DOHH2 (cell line): ENCODE results near the gene OTULINL.

Experiments
- H3F3A ChIP-seq: fragments of 200-600 bp; sonication (generic), shearing (Covaris generic); 2 replicates; pipeline ENCODE4 v1.6.0; 2016; ENCODE audit warnings: antibody characterized with exemption, mild to moderate bottlenecking; ENCODE audit not compliant: control insufficient read depth, insufficient read depth
- H3K27ac ChIP-seq: fragments of 200-600 bp; sonication (generic); 2 replicates; pipeline ENCODE4 v1.5.1; 2014; ENCODE audit warnings: low read depth, mild to moderate bottlenecking, low read length, moderate library complexity
- H3K27me3 ChIP-seq: fragments of 200-600 bp; sonication (generic); 2 replicates; pipeline ENCODE4 v1.6.1; 2014; ENCODE audit warnings: mild to moderate bottlenecking, low read length, mixed read lengths; ENCODE audit not compliant: control insufficient read depth
- H3K36me3 ChIP-seq: fragments of 200-600 bp; sonication (generic); 2 replicates; pipeline ENCODE4 v1.6.1; 2014; ENCODE audit warnings: mild to moderate bottlenecking, low read length, moderate library complexity, mixed read lengths; ENCODE audit not compliant: control insufficient read depth
- H3K4me1 ChIP-seq: fragments of 200-600 bp; sonication (generic); 2 replicates; pipeline ENCODE4 v1.6.1; 2014; ENCODE audit warnings: mild to moderate bottlenecking, low read length, mixed read lengths; ENCODE audit not compliant: control insufficient read depth
- H3K4me2 ChIP-seq: fragments of 200-600 bp; sonication (generic); 2 replicates; pipeline ENCODE4 v1.6.0; 2014; ENCODE audit warnings: mild to moderate bottlenecking, low read length, moderate library complexity
- H3K4me3 ChIP-seq: fragments of 200-600 bp; sonication (generic); 2 replicates; pipeline ENCODE4 v1.5.1; 2014; ENCODE audit warnings: mild to moderate bottlenecking, low read length, mixed read lengths
- H3K79me2 ChIP-seq: fragments of 200-600 bp; sonication (generic); 2 replicates; pipeline ENCODE4 v1.6.1; 2014; ENCODE audit warnings: mild to moderate bottlenecking, low read length, mixed read lengths; ENCODE audit not compliant: control insufficient read depth
- H3K9me2 ChIP-seq: fragments of 200-600 bp; sonication (generic); replicated peaks from 2 replicates; pipeline ENCODE4 v1.6.1; 2014; ENCODE audit warnings: mild to moderate bottlenecking, low read length, mixed read lengths; ENCODE audit not compliant: control insufficient read depth
- H3K9me3 ChIP-seq: fragments of 200-600 bp; sonication (generic); 2 replicates; pipeline ENCODE4 v1.6.1; 2014; ENCODE audit warnings: antibody characterized with exemption, low read length, mixed read lengths; ENCODE audit not compliant: control insufficient read depth, insufficient read depth
- H4K20me1 ChIP-seq: fragments of 200-600 bp; sonication (generic); 2 replicates; pipeline ENCODE4 v1.6.0; 2014; ENCODE audit warnings: low read depth, mild to moderate bottlenecking, antibody characterized with exemption, low read length, moderate library complexity; ENCODE audit not compliant: control insufficient read depth, insufficient read depth
- EZH2phosphoT487 ChIP-seq: fragments of 200-600 bp; sonication (generic); IDR thresholded peaks from 2 replicates; pipeline ENCODE4 v1.6.1; 2017; ENCODE audit warnings: borderline replicate concordance, mild to moderate bottlenecking, antibody characterized with exemption, low read length, moderate library complexity, mixed read lengths
- TF ChIP-seq, protein P1 (sequence below): fragments of 200-600 bp; sonication (generic); IDR thresholded peaks from one replicate; pipeline ENCODE4 v1.5.1; 2014; ENCODE audit warnings: antibody characterized with exemption, mild to moderate bottlenecking, low read depth, low read length; ENCODE audit not compliant: poor library complexity, severe bottlenecking

The OTULINL gene

DNA sequence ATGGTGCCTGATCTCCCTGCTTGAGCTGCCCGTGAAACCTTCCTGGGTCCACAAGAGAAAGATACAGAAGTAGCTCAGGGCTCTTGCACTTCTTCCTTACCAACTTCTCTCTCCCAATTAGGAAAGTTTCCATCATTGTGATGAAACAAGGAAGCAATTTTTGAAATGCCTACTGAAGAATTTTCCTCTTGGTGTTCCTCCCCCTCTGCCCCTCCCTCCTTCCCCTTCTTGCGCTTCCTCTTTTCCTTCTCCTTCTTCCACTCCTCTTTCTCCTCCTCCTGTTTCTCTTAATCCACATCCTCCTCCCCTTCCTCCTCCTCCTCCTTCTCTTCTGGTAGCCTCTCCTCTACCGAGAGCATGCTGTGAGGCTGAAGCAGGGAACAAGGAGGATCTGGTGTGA lies 36.3 kb upstream of the OTULINL start:
- H3K79me2 ChIP-seq, result no peaks in the 10 kb centered on the region
- TF ChIP-seq, protein P1, sequence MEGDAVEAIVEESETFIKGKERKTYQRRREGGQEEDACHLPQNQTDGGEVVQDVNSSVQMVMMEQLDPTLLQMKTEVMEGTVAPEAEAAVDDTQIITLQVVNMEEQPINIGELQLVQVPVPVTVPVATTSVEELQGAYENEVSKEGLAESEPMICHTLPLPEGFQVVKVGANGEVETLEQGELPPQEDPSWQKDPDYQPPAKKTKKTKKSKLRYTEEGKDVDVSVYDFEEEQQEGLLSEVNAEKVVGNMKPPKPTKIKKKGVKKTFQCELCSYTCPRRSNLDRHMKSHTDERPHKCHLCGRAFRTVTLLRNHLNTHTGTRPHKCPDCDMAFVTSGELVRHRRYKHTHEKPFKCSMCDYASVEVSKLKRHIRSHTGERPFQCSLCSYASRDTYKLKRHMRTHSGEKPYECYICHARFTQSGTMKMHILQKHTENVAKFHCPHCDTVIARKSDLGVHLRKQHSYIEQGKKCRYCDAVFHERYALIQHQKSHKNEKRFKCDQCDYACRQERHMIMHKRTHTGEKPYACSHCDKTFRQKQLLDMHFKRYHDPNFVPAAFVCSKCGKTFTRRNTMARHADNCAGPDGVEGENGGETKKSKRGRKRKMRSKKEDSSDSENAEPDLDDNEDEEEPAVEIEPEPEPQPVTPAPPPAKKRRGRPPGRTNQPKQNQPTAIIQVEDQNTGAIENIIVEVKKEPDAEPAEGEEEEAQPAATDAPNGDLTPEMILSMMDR, result no peak
- TF ChIP-seq EZH2phosphoT487, result no peak

GRCh38 chr5:14545862-14546261 lies 35.7 kb upstream of the OTULINL start:
- TF ChIP-seq EZH2phosphoT487, result no peak
- TF ChIP-seq, protein P1, result no peak
- no peaks in the 10 kb centered on the region for H4K20me1 ChIP-seq
- H3K4me1 ChIP-seq, result no peaks in the 10 kb centered on the region
- H3K9me2 ChIP-seq, result no peaks in the 10 kb centered on the region
- H3K4me2 ChIP-seq, result no peak overlapping the region
- H3K4me3 ChIP-seq, result no peak overlapping the region
- H3K79me2 ChIP-seq, result no peaks in the 10 kb centered on the region
- no peak overlapping the region for H3K27ac ChIP-seq
- no peaks in the 10 kb centered on the region for H3F3A ChIP-seq
- no peaks in the 10 kb centered on the region; the same call in 1 of the 2 replicates for H3K27me3 ChIP-seq
- no peaks in the 10 kb centered on the region for H3K36me3 ChIP-seq
- peaks cover 6% of the 10 kb centered on the region; the same call in 1 of the 2 replicates for H3K9me3 ChIP-seq

More for the DNA sequence above, 36.3 kb upstream of the OTULINL start:
- peaks cover 6% of the 10 kb centered on the region; the same call in 1 of the 2 replicates for H3K9me3 ChIP-seq
- H3F3A ChIP-seq, result no peaks in the 10 kb centered on the region
- H3K4me1 ChIP-seq, result no peaks in the 10 kb centered on the region
- H3K36me3 ChIP-seq, result no peaks in the 10 kb centered on the region
- H3K9me2 ChIP-seq, result no peaks in the 10 kb centered on the region
- no peak overlapping the region for H3K4me3 ChIP-seq
- no peaks in the 10 kb centered on the region; the same call in 1 of the 2 replicates for H3K27me3 ChIP-seq
- H3K27ac ChIP-seq, result no peak overlapping the region
- no peaks in the 10 kb centered on the region for H4K20me1 ChIP-seq
- H3K4me2 ChIP-seq, result no peak overlapping the region

DNA sequence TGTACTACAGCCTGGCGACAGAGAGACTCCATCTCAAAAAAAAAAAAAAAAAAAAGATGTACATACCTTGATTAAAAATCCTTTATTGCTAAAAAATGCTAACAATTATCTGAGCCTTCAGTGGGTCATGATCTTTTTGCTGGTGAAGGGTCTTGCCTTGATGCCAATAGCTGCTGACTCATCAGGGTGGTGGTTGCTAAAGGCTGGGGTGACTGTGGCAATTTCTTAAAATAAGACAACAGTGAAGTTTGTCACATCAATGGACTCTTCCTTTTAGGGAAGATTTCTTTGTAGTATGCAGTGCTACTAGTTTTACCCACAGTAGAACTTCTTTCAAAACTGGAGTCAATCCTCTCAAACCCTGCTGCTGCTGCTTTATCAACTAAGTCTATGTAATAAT lies 33.9 kb upstream of the OTULINL start:
- no peak for TF ChIP-seq EZH2phosphoT487
- TF ChIP-seq, protein P1, result no peak
- H3K79me2 ChIP-seq, result no peaks in the 10 kb centered on the region

DNA sequence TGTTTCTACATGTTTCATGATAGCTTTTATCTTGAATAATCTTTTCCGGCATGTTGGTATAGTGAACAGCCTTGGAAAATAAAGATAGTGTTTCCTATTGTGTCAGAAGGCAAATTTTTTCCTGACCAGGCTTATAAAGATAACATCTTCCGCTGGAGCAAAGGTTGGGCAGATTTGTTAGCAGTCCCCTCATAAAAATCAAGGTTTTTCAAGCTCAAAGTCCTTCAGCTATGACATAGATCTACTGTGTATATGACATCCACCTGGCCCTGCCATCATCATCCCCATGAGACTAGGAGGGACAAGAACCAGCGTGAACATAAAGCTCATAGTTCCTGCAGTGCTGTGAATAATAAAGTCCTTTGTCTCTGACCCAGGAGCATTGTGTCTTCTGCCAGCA lies 30.4 kb upstream of the OTULINL start:
- H3K9me2 ChIP-seq, result no peaks in the 10 kb centered on the region
- H3K79me2 ChIP-seq, result no peaks in the 10 kb centered on the region
- no peaks in the 10 kb centered on the region for H3F3A ChIP-seq
- no peaks in the 10 kb centered on the region for H4K20me1 ChIP-seq
- no peaks in the 10 kb centered on the region for H3K27me3 ChIP-seq
- TF ChIP-seq, protein P1, result no peak
- TF ChIP-seq EZH2phosphoT487, result no peak
- no peaks in the 10 kb centered on the region for H3K36me3 ChIP-seq
- no peak overlapping the region for H3K4me3 ChIP-seq
- H3K27ac ChIP-seq, result no peak overlapping the region
- H3K9me3 ChIP-seq, result no peaks in the 10 kb centered on the region
- no peak overlapping the region for H3K4me2 ChIP-seq
- no peaks in the 10 kb centered on the region for H3K4me1 ChIP-seq

More for the DNA sequence above, 33.9 kb upstream of the OTULINL start:
- Histone ChIP-seq H3K9me3 (no peaks in the 10 kb centered on the region), H4K20me1 (no peaks in the 10 kb centered on the region), H3F3A (no peaks in the 10 kb centered on the region), H3K4me1 (no peaks in the 10 kb centered on the region), H3K27me3 (no peaks in the 10 kb centered on the region; the same call in 1 of the 2 replicates), H3K27ac (no peak overlapping the region), H3K4me3 (no peak overlapping the region), H3K4me2 (no peak overlapping the region), H3K9me2 (no peaks in the 10 kb centered on the region), H3K36me3 (no peaks in the 10 kb centered on the region)
